ENCODE results near the gene SEC61A1.
A peak's percentile ranks its signal among the peaks of the same experiment; 100 is the strongest.

Gene SEC61A1

DNA sequence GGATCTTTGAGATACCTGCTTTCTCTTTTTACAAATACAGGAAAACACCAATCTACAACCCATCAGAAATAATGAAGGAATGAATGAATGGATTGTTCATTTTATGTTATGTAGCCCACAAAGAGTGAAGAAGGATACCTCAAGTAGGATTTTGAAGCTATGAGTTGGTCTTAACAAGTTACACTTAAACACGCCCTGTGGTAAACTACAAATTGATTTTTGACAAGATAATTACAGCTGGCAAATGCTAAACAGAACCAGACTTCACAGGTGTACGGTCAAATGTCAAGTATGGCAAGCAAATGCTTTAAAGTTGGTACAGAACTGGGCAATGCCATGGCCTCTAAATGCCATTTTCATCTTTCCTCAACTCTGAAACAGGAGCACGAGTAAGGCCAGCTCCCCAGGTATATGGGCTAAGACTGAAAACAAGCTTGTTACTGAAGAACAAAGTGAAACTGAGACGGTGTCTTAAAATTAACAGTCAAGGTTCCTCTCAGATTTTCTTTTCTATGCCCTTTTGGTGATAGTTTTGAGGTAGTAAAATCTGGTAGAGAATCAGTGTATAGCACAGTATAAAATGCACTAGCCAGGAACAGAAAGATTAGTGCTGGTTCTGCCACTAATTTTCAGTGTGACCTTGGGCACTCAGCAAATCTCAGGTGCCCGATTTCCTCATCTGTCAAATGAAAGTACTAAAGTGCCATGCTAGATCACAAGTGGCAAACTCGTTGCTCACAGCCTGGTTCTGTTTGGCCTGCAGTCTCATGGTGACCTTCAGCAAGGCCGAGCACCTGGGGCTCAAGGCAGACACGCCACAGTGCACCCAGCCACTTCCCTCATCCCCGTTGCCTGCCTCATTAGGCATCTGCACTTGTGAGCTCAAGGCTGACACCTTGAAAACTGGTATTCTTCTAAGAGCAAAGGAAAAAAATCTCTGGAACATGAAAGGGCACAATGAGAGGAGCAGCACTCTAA lies 61.9 kb downstream of the SEC61A1 start:
- DNase-seq, result peak; percentile 47
